A549 (cell line): ENCODE data around the gene SYAP1. TPM values are rescaled to one million over a fixed set of nuclear protein-coding genes. Genes with fewer than 3 reads are reported as not detected.

Experiments used
- ATAC-seq, 2 experiments: fragments of 200-7000 bp in 1 of 2; fragments of >200 bp in 1 of 2; cut with Nextera tagmentation in 1 of 2; cut with Tn5 transposase in 1 of 2; 3 replicates each; pipeline versions ENCODE4 v1.8.0 to v1.9.1; 2018 to 2020; ENCODE audit warnings: mild to moderate bottlenecking in 1 of 2, moderate library complexity in 1 of 2
- CTCF ChIA-PET: fragments of 300-600 bp; sonication (Branson Sonifier 250); formaldehyde crosslinking; extraction: SDS; loops from one replicate; lab custom pipeline; 2021; ENCODE audit warnings: antibody characterized with exemption, inconsistent platforms; lab: Yijun Ruan, JAX
- POLR2A ChIA-PET: fragments of 350-600 bp; formaldehyde crosslinking; extraction: SDS; loops from one replicate; lab custom pipeline; 2021; ENCODE audit warnings: antibody characterized with exemption, inconsistent platforms; lab: Yijun Ruan, JAX
- DNase-seq, 2 experiments: peaks; one replicate each; pipeline versions ENCODE4 v3.0.0 to v3.0.0-alpha.2; 2011 to 2016; ENCODE audit warnings: low read depth in 1 of 2, low spot score in 1 of 2
- FAIRE-seq: peaks from 2 replicates; lab custom pipeline; 2011; peaks lifted over from hg19 to GRCh38; lab: Jason Lieb, UNC
- H3K27ac ChIP-seq, 2 experiments: fragments of >200 bp; sonication (Bioruptor Twin); formaldehyde crosslinking; 3 replicates each; pipeline ENCODE4 v1.5.1; 2016 to 2017
- H3K4me1 ChIP-seq: fragments of >200 bp; sonication (Bioruptor Twin); formaldehyde crosslinking; 3 replicates; pipeline ENCODE4 v1.6.1; 2016
- H3K4me2 ChIP-seq: fragments of >200 bp; sonication (Bioruptor Twin); formaldehyde crosslinking; 3 replicates; pipeline ENCODE4 v1.6.1; 2016
- H3K4me3 ChIP-seq: fragments of >200 bp; sonication (Bioruptor Twin); formaldehyde crosslinking; 3 replicates; pipeline ENCODE4 v1.5.1; 2016
- H3K9me3 ChIP-seq: fragments of >200 bp; sonication (Bioruptor Twin); formaldehyde crosslinking; 3 replicates; pipeline ENCODE4 v1.6.1; 2016
- CBX2 ChIP-seq: fragments of 200-600 bp; sonication (generic); IDR thresholded peaks from 2 replicates; pipeline ENCODE4 v1.6.1; 2016; ENCODE audit warnings: low read depth, mild to moderate bottlenecking, borderline replicate concordance
- CBX8 ChIP-seq: fragments of 200-600 bp; sonication (generic); IDR thresholded peaks from 2 replicates; pipeline ENCODE4 v1.6.1; 2016
- EHF ChIP-seq: fragments of 250-450 bp; sonication (Bioruptor Pico); IDR thresholded peaks from 2 replicates; pipeline ENCODE4 v1.5.0; 2020; ENCODE audit warnings: mild to moderate bottlenecking
- FOSB ChIP-seq: fragments of 250-450 bp; sonication (Bioruptor Pico); IDR thresholded peaks from 2 replicates; pipeline ENCODE4 v1.5.0; 2020; ENCODE audit warnings: mild to moderate bottlenecking, moderate library complexity
- FOSL2 ChIP-seq, 2 experiments: fragments of 450-650 bp in 1 of 2; fragments of >200 bp in 1 of 2; sonication (Bioruptor Twin) in 1 of 2; formaldehyde crosslinking; IDR thresholded peaks; 2 replicates each; pipeline versions ENCODE4 v1.5.0 to v1.6.1; 2016 to 2020; ENCODE audit warnings: mild to moderate bottlenecking in 1 of 2, moderate library complexity in 1 of 2
- GATA3 ChIP-seq: IDR thresholded peaks from 2 replicates; pipeline ENCODE4 v1.6.1; 2012; ENCODE audit warnings: borderline replicate concordance
- HDAC2 ChIP-seq: fragments of 200-600 bp; sonication (generic); IDR thresholded peaks from 2 replicates; pipeline ENCODE4 v1.6.1; 2016
- HOXB13 ChIP-seq: fragments of 250-450 bp; sonication (Bioruptor Pico); IDR thresholded peaks from 2 replicates; pipeline ENCODE4 v1.5.0; 2020; ENCODE audit warnings: low read depth, mild to moderate bottlenecking, moderate library complexity
- JUN ChIP-seq, 2 experiments: fragments of >200 bp; sonication (Bioruptor Twin); formaldehyde crosslinking; IDR thresholded peaks; 2 replicates in 1 of 2; 3 replicates in 1 of 2; pipeline ENCODE4 v1.6.1; 2016 to 2017
- JUNB ChIP-seq: fragments of >200 bp; sonication (Bioruptor Twin); formaldehyde crosslinking; IDR thresholded peaks from 2 replicates; pipeline ENCODE4 v1.6.1; 2016
- KDM5A ChIP-seq: fragments of 200-600 bp; sonication (generic); IDR thresholded peaks from 2 replicates; pipeline ENCODE4 v1.6.1; 2016; ENCODE audit warnings: antibody characterized with exemption, mild to moderate bottlenecking
- POLR2A ChIP-seq: IDR thresholded peaks from 2 replicates; pipeline ENCODE4 v1.6.1; 2012; ENCODE audit warnings: mild to moderate bottlenecking, low read length
- POLR2AphosphoS2 ChIP-seq: conservative IDR thresholded peaks from 2 replicates; pipeline ENCODE4 v1.6.1; 2012; ENCODE audit warnings: low read length, improper control_type of control experiment, inconsistent platforms
- RAD21 ChIP-seq, 2 experiments: fragments of >200 bp in 1 of 2; sonication (Bioruptor Twin) in 1 of 2; formaldehyde crosslinking in 1 of 2; IDR thresholded peaks in 1 of 2; conservative IDR thresholded peaks in 1 of 2; 2 replicates in 1 of 2; 3 replicates in 1 of 2; pipeline ENCODE4 v1.6.1; 2012 to 2018; ENCODE audit warnings: inconsistent platforms in 1 of 2
- RFX5 ChIP-seq: fragments of 450-650 bp; IDR thresholded peaks from 2 replicates; pipeline ENCODE4 v1.7.1; 2014; ENCODE audit warnings: antibody characterized with exemption, mild to moderate bottlenecking, moderate library complexity
- SMC3 ChIP-seq: fragments of >200 bp; sonication (Bioruptor Twin); formaldehyde crosslinking; IDR thresholded peaks from 3 replicates; pipeline ENCODE4 v1.6.1; 2018; ENCODE audit warnings: inconsistent platforms
- SREBF2 ChIP-seq: fragments of 450-650 bp; IDR thresholded peaks from 2 replicates; pipeline ENCODE4 v1.6.1; 2014; ENCODE audit warnings: mild to moderate bottlenecking, moderate library complexity
- TP53 ChIP-seq: fragments of 250-450 bp; sonication (Bioruptor Pico); IDR thresholded peaks from 2 replicates; pipeline ENCODE4 v1.5.0; 2021; ENCODE audit warnings: mild to moderate bottlenecking, moderate library complexity
- ZFP36 ChIP-seq: fragments of 450-650 bp; IDR thresholded peaks from 2 replicates; pipeline ENCODE4 v1.6.1; 2014; ENCODE audit warnings: borderline replicate concordance; ENCODE audit not compliant: partially characterized antibody
- WGBS: methylation state at CpG from one replicate; pipeline ENCODE4 v1.1.6; 2017; ENCODE audit errors: missing lambda C conversion rate; 5-methylcytosine and 5-hydroxymethylcytosine counted together
- polyA plus RNA-seq, 4 experiments: library from polyadenylated mRNA; depleted of rRNA in 3 of 4; stranded (reverse); fragments of >200 nt; fragmentation: RNase III in 1 of 4; extraction: RNeasy Plus Mini Kit Qiagen cat#74134 plus additional on column Dnase treatment in 1 of 4; gene quantifications; 2 replicates in 3 of 4; 3 replicates in 1 of 4; pipeline ENCODE4 v1.2.3, GENCODE V29; 2011 to 2017
- TF ChIP-seq, protein P1 (sequence below): fragments of 200-600 bp; sonication (generic); IDR thresholded peaks from 2 replicates; pipeline ENCODE4 v1.6.1; 2016; ENCODE audit warnings: antibody characterized with exemption, mild to moderate bottlenecking, moderate library complexity
- TF ChIP-seq, protein P2 (sequence below): fragments of 250-450 bp; sonication (Bioruptor Pico); IDR thresholded peaks from 2 replicates; pipeline ENCODE4 v1.5.0; 2021; ENCODE audit warnings: mild to moderate bottlenecking, moderate library complexity, borderline replicate concordance

SYAP1 gene
- polyA plus RNA-seq, 2 of the 4 experiments (the other 2 are of a cell fraction): 18.9 to 20.9 TPM

GRCh38 chrX:16797358-16797757 is 77.9 kb downstream of the SYAP1 start (continued):
- TF ChIP-seq, protein P1, sequence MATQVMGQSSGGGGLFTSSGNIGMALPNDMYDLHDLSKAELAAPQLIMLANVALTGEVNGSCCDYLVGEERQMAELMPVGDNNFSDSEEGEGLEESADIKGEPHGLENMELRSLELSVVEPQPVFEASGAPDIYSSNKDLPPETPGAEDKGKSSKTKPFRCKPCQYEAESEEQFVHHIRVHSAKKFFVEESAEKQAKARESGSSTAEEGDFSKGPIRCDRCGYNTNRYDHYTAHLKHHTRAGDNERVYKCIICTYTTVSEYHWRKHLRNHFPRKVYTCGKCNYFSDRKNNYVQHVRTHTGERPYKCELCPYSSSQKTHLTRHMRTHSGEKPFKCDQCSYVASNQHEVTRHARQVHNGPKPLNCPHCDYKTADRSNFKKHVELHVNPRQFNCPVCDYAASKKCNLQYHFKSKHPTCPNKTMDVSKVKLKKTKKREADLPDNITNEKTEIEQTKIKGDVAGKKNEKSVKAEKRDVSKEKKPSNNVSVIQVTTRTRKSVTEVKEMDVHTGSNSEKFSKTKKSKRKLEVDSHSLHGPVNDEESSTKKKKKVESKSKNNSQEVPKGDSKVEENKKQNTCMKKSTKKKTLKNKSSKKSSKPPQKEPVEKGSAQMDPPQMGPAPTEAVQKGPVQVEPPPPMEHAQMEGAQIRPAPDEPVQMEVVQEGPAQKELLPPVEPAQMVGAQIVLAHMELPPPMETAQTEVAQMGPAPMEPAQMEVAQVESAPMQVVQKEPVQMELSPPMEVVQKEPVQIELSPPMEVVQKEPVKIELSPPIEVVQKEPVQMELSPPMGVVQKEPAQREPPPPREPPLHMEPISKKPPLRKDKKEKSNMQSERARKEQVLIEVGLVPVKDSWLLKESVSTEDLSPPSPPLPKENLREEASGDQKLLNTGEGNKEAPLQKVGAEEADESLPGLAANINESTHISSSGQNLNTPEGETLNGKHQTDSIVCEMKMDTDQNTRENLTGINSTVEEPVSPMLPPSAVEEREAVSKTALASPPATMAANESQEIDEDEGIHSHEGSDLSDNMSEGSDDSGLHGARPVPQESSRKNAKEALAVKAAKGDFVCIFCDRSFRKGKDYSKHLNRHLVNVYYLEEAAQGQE: no peak
- TF ChIP-seq POLR2A (no peak), EHF (no peak), TP53 (CRISPR knock-in tag) (no peak), JUN (IDR thresholded peaks at IDR 0.05) (no peak)

DNA sequence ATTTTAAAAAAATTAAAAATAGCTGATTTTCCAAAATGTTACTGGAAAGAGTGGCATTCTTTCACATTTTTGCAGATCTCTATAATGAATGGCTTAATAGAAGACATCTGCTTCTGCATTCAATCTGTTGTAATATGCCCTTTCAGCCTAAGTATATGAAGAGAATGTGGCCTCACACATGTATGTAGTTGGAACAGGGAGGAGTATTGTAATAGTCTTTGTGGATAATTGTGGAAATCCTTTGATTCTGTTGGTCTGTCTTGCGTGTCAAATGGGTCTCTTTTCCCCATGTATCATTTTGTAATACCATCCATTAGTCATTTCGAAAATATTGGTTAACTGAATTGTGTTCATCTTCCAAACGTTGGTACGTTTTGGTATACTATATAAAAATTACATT is 78.4 kb downstream of the SYAP1 start:
- WGBS: 83% methylated on average over 4 of the region's 4 CpGs
- ChIA-PET CTCF (no interaction called here), POLR2A (interaction anchor here (1.4 kb wide), 1 partner anchor 79 kb away, joined by 3 read pairs; the partner anchor contains the start of gene SYAP1)
- no peaks in the 10 kb centered on the region for H3K4me1 ChIP-seq
- H3K27ac ChIP-seq: no peak overlapping the region
- FAIRE-seq: no peak
- no peaks in the 10 kb centered on the region for H3K9me3 ChIP-seq
- ATAC-seq: no peak
- DNase-seq: no peak
- H3K4me3 ChIP-seq: no peak overlapping the region
- TF ChIP-seq FOSL2 (IDR thresholded peaks at IDR 0.05) (no peak), FOSL2 (CRISPR knock-in tag; IDR thresholded peaks at IDR 0.05) (no peak), HDAC2 (no peak), SREBF2 (no peak), ZFP36 (no peak), HOXB13 (CRISPR knock-in tag) (no peak), POLR2AphosphoS2 (no peak), RAD21 (conservative IDR thresholded peaks at IDR 0.05 in 1 of 2, IDR thresholded peaks at IDR 0.05 in 1 of 2) (no peak)
- no peak overlapping the region for H3K4me2 ChIP-seq

DNA sequence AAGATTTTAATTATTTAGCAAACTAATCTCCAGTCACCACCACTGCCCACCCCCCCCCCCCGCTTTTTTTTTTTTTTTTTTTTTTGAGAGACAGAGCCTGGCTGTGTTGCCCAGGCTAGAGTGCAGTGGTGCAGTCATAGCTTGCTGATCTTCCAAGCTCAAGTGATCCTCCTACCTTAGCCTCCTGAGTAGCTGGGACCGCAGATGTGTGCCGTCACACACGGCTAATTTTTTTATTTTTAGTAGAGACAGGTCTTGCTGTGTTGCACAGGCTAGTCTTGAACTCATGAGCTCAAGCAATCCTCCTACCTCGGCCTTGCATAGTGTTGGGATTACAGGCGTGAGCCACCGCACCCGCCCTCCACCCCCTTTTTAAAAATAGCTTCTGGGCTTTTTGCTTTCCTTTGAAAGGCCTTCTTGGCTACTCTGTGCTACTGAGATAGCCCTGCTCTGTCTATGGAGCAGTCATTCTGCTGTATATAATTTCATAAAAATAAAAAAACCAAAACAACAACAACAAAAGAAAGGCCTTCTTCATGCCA is 85.6 kb downstream of the SYAP1 start:
- Histone ChIP-seq H3K9me3 (no peaks in the 10 kb centered on the region), H3K27ac (no peak overlapping the region), H3K4me2 (no peak overlapping the region), H3K4me3 (no peak overlapping the region), H3K4me1 (peaks cover 20% of the 10 kb centered on the region)
- DNase-seq: no peak
- ATAC-seq: no peak
- WGBS: 79% methylated on average over 8 of the region's 8 CpGs
- ChIA-PET CTCF (interaction anchor here (0.6 to 0.8 kb wide), 2 partner anchors 21 to 1015 kb away, joined by 3 to 4 read pairs; no protein-coding TSS in a partner anchor), POLR2A (no interaction called here)
- no peak for FAIRE-seq
- TF ChIP-seq POLR2A (no peak), JUNB (no peak), GATA3 (no peak), FOSB (CRISPR knock-in tag) (no peak), RFX5 (no peak), POLR2AphosphoS2 (no peak), SMC3 (no peak), CBX8 (no peak), KDM5A (no peak), CBX2 (no peak)
- TF ChIP-seq, protein P2, sequence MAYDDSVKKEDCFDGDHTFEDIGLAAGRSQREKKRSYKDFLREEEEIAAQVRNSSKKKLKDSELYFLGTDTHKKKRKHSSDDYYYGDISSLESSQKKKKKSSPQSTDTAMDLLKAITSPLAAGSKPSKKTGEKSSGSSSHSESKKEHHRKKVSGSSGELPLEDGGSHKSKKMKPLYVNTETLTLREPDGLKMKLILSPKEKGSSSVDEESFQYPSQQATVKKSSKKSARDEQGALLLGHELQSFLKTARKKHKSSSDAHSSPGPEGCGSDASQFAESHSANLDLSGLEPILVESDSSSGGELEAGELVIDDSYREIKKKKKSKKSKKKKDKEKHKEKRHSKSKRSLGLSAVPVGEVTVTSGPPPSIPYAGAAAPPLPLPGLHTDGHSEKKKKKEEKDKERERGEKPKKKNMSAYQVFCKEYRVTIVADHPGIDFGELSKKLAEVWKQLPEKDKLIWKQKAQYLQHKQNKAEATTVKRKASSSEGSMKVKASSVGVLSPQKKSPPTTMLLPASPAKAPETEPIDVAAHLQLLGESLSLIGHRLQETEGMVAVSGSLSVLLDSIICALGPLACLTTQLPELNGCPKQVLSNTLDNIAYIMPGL (CRISPR knock-in tag): no peak
